Ovary (tissue), 9 donors: ENCODE measurements around the gene CASP2. TPM values are rescaled to one million over a fixed set of nuclear protein-coding genes. Genes with fewer than 3 reads are reported as not detected.

Experiments
- DNase-seq, 5 donors: peaks; one replicate each; pipeline ENCODE4 v3.0.0-alpha.2; 2019 to 2020
- H3K27ac ChIP-seq, 2 donors: fragments of 200-600 bp; one replicate each; pipeline versions ENCODE4 v1.5.1 to v1.8.0; 2019 to 2022
- H3K27me3 ChIP-seq: fragments of 200-600 bp; one replicate; pipeline ENCODE4 v1.8.0; 2022
- H3K36me3 ChIP-seq: fragments of 200-600 bp; sonication (generic); one replicate; pipeline ENCODE4 v1.5.1; 2019
- H3K4me1 ChIP-seq: one replicate; pipeline ENCODE4 v1.8.1; 2013; ENCODE audit warnings: mild to moderate bottlenecking, moderate library complexity; ENCODE audit not compliant: insufficient read depth
- H3K4me3 ChIP-seq: fragments of 200-600 bp; sonication (generic); one replicate; pipeline ENCODE4 v1.5.1; 2017
- H3K9me3 ChIP-seq, 2 donors: fragments of 200-600 bp in 1 of 2; sonication (generic) in 1 of 2; one replicate each; pipeline versions ENCODE4 v1.5.1 to v1.8.1; 2013 to 2019; ENCODE audit warnings: mild to moderate bottlenecking in 1 of 2, moderate library complexity in 1 of 2
- CTCF ChIP-seq, 3 donors: fragments of 450-650 bp in 2 of 3; fragments of 200-600 bp in 1 of 3; IDR thresholded peaks; one replicate each; pipeline versions ENCODE4 v1.5.1 to v1.8.0; 2016 to 2022; ENCODE audit warnings: antibody characterized with exemption in 3 of 3, mild to moderate bottlenecking in 1 of 3
- EP300 ChIP-seq: sonication (generic); formaldehyde crosslinking; IDR thresholded peaks from one replicate; pipeline ENCODE4 v1.6.1; 2017; ENCODE audit warnings: antibody characterized with exemption
- POLR2A ChIP-seq: fragments of 450-650 bp; IDR thresholded peaks from one replicate; pipeline ENCODE4 v1.6.1; 2017; ENCODE audit warnings: antibody characterized with exemption, mild to moderate bottlenecking, moderate library complexity
- WGBS, 3 donors: extraction: QIAGEN DNeasy Blood & Tissue Kit in 1 of 3; methylation state at CpG; one replicate each; pipeline versions ENCODE4 v1.1.5 to v1.1.7; 2013 to 2017; 5-methylcytosine and 5-hydroxymethylcytosine counted together
- intact Hi-C, 4 donors: fragments of 100-400 bp; cut with DNase I; formaldehyde crosslinking; loops; one replicate each; pipeline versions ENCODE4 v1.11.0 to v1.15.1; 2022 to 2023
- polyA plus RNA-seq, 2 donors: library from polyadenylated mRNA; stranded (reverse); fragments of 200-250 nt in 1 of 2; fragments of 350-450 nt in 1 of 2; fragmentation: Illumina TruSeq in 1 of 2; extraction: RNeasy Lipid Tissue Mini Kit (QIAGEN cat#74804) in 1 of 2; gene quantifications; one replicate each; pipeline ENCODE4 v1.2.3, GENCODE V29; 2013 to 2014
- small RNA-seq: library from RNA; depleted of rRNA; stranded (forward); fragments of <200 nt; gene quantifications from one replicate; pipeline ENCODE3, GENCODE V24; 2016
- total RNA-seq, 7 donors: library from RNA; depleted of rRNA in 2 of 7; stranded (reverse); fragments of >200 nt in 2 of 7; fragmentation: NEBNext Ultra II Directional in 3 of 7; extraction: Animal tissue kit (Norgen Biotek cat#: 25700) in 3 of 7; gene quantifications; one replicate each; pipeline versions ENCODE4 v1.1.0 to v1.2.4, GENCODE V29; 2016 to 2023
- donor health status: DM: no; HTN: no; CAD: no; lungs with moderate emphysema.
- donor health status: DM: no; HTN: no; CAD: no.
- donor health status: Bipolar disorder and iron deficiency.
- donor health status: DM: yes; HTN: yes; CAD: no.
- donor health status: DM: no; HTN: no; CAD: no.
- donor health status: DM: yes; HTN: yes; CAD: no.

CASP2 gene
- total and polyA plus RNA-seq, 9 donors, result 7.7 to 26.6 (median 23.0) TPM

GRCh38 chr7:143355450-143356385, 67.6 kb downstream of the CASP2 start:
- 90 to 91% (median 91%) methylated on average over 16 of the region's 16 CpGs for WGBS, 3 donors
- no peaks in the 10 kb centered on the region for H3K36me3 ChIP-seq
- intact Hi-C loops, result no loop called here
- no peak for TF ChIP-seq POLR2A
- no peak for TF ChIP-seq CTCF (IDR thresholded peaks at IDR 0.05)
- TF ChIP-seq EP300, result no peak
- H3K27me3 ChIP-seq, result no peaks in the 10 kb centered on the region
- no peak for DNase-seq
- H3K4me1 ChIP-seq, result no peaks in the 10 kb centered on the region
- no peaks in the 10 kb centered on the region for H3K9me3 ChIP-seq
- no peak overlapping the region for H3K27ac ChIP-seq
- no peak overlapping the region for H3K4me3 ChIP-seq

GRCh38 chr7:143356414-143357050, 68.4 kb downstream of the CASP2 start:
- intact Hi-C loops, result no loop called here
- H3K4me1 ChIP-seq, result no peaks in the 10 kb centered on the region
- WGBS, 3 donors, result 94% methylated on average over 13 of the region's 13 CpGs

More at GRCh38 chr7:143356414-143357050, 68.4 kb downstream of the CASP2 start:
- no peaks in the 10 kb centered on the region for H3K27me3 ChIP-seq
- DNase-seq, result no peak
- no peak for TF ChIP-seq EP300
- TF ChIP-seq POLR2A, result no peak
- TF ChIP-seq CTCF (IDR thresholded peaks at IDR 0.05), result no peak
- no peaks in the 10 kb centered on the region for H3K36me3 ChIP-seq
- no peak overlapping the region for H3K27ac ChIP-seq
- no peaks in the 10 kb centered on the region for H3K9me3 ChIP-seq
- no peak overlapping the region for H3K4me3 ChIP-seq

Small RNA genes lying within 50 kb of the gene (small RNA-seq; reads per million reads assigned to genes)
- gene RN7SL481P, result not detected
- not detected for gene RN7SL535P

Other genes starting within 250 kb of the CASP2 start
- not detected for gene OR6V1, start 236.0 kb upstream of the CASP2 start, total RNA-seq
- gene OR6V1, start 236.0 kb upstream of the CASP2 start, polyA plus RNA-seq, result not detected
- 1 to 10 TPM in 1 of 7 donors, under 1 TPM in 1, not detected in 5; 0.92 to 4.9 TPM for gene PIP, start 156.3 kb upstream of the CASP2 start, total RNA-seq
- gene PIP, start 156.3 kb upstream of the CASP2 start, polyA plus RNA-seq, result not detected
- gene TAS2R39, start 104.9 kb upstream of the CASP2 start, total RNA-seq, result not detected
- gene TAS2R39, start 104.9 kb upstream of the CASP2 start, polyA plus RNA-seq, result not detected
- gene TAS2R40, start 66.3 kb upstream of the CASP2 start, total RNA-seq, result not detected
- not detected for gene TAS2R40, start 66.3 kb upstream of the CASP2 start, polyA plus RNA-seq
- gene GSTK1, start 24.9 kb upstream of the CASP2 start, total RNA-seq, result 100 to 1,000 TPM in 1 of 7 donors, 10 to 100 TPM in 6; 55.0 to 108 (median 75.7) TPM
- gene GSTK1, start 24.9 kb upstream of the CASP2 start, polyA plus RNA-seq, result 100 to 1,000 TPM in 1 of 2 donors, 10 to 100 TPM in 1; 84.9 to 138 TPM
- 10 to 100 TPM in 1 of 7 donors, 1 to 10 TPM in 2, under 1 TPM in 4; 0.35 to 10.8 (median 0.61) TPM for gene TMEM139, start 3.4 kb upstream of the CASP2 start, total RNA-seq
- 1 to 10 TPM in 1 of 2 donors, under 1 TPM in 1; 0.42 to 1.2 TPM for gene TMEM139, start 3.4 kb upstream of the CASP2 start, polyA plus RNA-seq
- gene CLCN1, start 27.8 kb downstream of the CASP2 start, total RNA-seq, result under 1 TPM in 1 of 7 donors, not detected in 6; 0.10 TPM
- gene CLCN1, start 27.8 kb downstream of the CASP2 start, polyA plus RNA-seq, result not detected
- under 1 TPM; 0.34 to 0.99 (median 0.79) TPM for gene FAM131B, start 74.4 kb downstream of the CASP2 start, total RNA-seq
- gene FAM131B, start 74.4 kb downstream of the CASP2 start, polyA plus RNA-seq, result under 1 TPM; 0.29 to 0.83 TPM
- gene ZYX, start 93.0 kb downstream of the CASP2 start, total RNA-seq, result 100 to 1,000 TPM in 5 of 7 donors, 10 to 100 TPM in 2; 44.2 to 282 (median 195) TPM
- gene ZYX, start 93.0 kb downstream of the CASP2 start, polyA plus RNA-seq, result 100 to 1,000 TPM in 1 of 2 donors, 10 to 100 TPM in 1; 91.8 to 109 TPM
- 10 to 100 TPM in 1 of 7 donors, 1 to 10 TPM in 4, under 1 TPM in 1, not detected in 1; 0.40 to 21.3 (median 2.6) TPM for gene EPHA1, start 120.5 kb downstream of the CASP2 start, total RNA-seq
- under 1 TPM; 0.21 to 0.45 TPM for gene EPHA1, start 120.5 kb downstream of the CASP2 start, polyA plus RNA-seq
- under 1 TPM in 1 of 7 donors, not detected in 6; 0.98 TPM for gene TAS2R60, start 155.1 kb downstream of the CASP2 start, total RNA-seq
- gene TAS2R60, start 155.1 kb downstream of the CASP2 start, polyA plus RNA-seq, result not detected
- under 1 TPM in 1 of 7 donors, not detected in 6; 0.50 TPM for gene TAS2R41, start 189.5 kb downstream of the CASP2 start, total RNA-seq
- gene TAS2R41, start 189.5 kb downstream of the CASP2 start, polyA plus RNA-seq, result not detected